Measurements from ENCODE around the gene DISP1.
"Not testable (repeated sequence)": the region's sequence is repeated elsewhere in the genome, so short reads cannot be mapped to it uniquely, and the experiment has no call there.

Gene DISP1

GRCh38 chr1:222850550-222850949, 35.7 kb downstream of the DISP1 start:
- H3K36me3 Mint-ChIP-seq, result peaks cover 10 to 20% of the 10 kb centered on the region in 2 donors
- H3K27me3 Mint-ChIP-seq; ATAC-seq (replicated peaks); DNase-seq; H3K4me3 Mint-ChIP-seq; H3K27ac Mint-ChIP-seq; H3K9me3 Mint-ChIP-seq: not testable (repeated sequence)
- H3K4me1 Mint-ChIP-seq, result peaks cover 3 to 17% of the 10 kb centered on the region in 2 donors

GRCh38 chr1:222852326-222852725, 37.5 kb downstream of the DISP1 start:
- Mint-ChIP-seq H3K9me3 (peaks cover 0 to 3% of the 10 kb centered on the region in 2 donors), H3K36me3 (peaks cover 19 to 24% of the 10 kb centered on the region in 2 donors), H3K4me3 (no peak overlapping the region), H3K4me1 (peaks cover 0 to 9% of the 10 kb centered on the region in 2 donors), H3K27ac (no peak overlapping the region), H3K27me3 (no peaks in the 10 kb centered on the region)
- ATAC-seq (replicated peaks) (no peak), DNase-seq (no peak)

GRCh38 chr1:222861062-222861461, 46.2 kb downstream of the DISP1 start:
- H3K4me1 Mint-ChIP-seq, result peaks cover 6 to 16% of the 10 kb centered on the region in 2 donors
- H3K9me3 Mint-ChIP-seq, result peaks cover 0 to 11% of the 10 kb centered on the region in 2 donors

More at GRCh38 chr1:222861062-222861461, 46.2 kb downstream of the DISP1 start:
- H3K27ac Mint-ChIP-seq, result no peak overlapping the region
- no peak for DNase-seq
- no peak for ATAC-seq (replicated peaks)
- H3K4me3 Mint-ChIP-seq, result no peak overlapping the region
- H3K36me3 Mint-ChIP-seq, result peaks cover 8 to 15% of the 10 kb centered on the region in 2 donors
- no peaks in the 10 kb centered on the region for H3K27me3 Mint-ChIP-seq
